GM18951 (cell line): ENCODE results near the gene SLC10A2.

Source experiments
- POLR2A ChIP-seq: IDR thresholded peaks from 4 replicates; pipeline ENCODE4 v1.6.1; 2011; ENCODE audit warnings: mild to moderate bottlenecking; ENCODE audit not compliant: insufficient read length, insufficient read depth; ENCODE audit errors: extremely low read depth
- in situ Hi-C: fragments of 300-500 bp; cut with MboI; formaldehyde crosslinking; loops from one replicate; pipeline ENCODE4 v1.12.0; 2022; ENCODE audit warnings: low sequenced_read_pairs, mixed read lengths, inconsistent platforms; ENCODE audit not compliant: unreplicated experiment

The SLC10A2 gene

DNA sequence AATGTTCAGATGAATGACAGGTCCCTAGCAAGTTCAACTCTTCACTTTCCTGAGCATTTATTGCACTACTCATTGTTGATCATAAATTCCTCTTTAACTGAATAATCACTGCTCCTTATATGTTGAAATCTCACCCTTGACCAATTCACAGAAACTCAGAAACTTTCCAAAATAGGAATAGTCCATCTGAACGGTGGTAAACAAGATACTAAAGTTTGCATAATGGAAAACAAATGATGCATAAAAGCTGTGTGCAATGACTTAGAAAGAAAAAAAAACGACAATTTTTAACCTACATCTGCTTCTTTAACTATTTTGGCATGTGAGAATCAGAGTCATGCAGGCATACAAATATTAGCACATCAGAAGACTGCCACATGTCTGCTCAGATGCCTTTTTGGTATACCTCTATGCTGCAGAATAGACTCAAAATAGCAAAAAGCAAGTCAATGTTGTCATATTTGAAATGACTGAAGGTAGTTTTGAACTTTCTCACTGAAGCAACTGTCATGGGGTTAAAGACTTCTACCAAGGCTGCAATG is 34.8 kb downstream of the SLC10A2 start:
- TF ChIP-seq POLR2A, result peak; percentile 34
- in situ Hi-C loops, result no loop called here

DNA sequence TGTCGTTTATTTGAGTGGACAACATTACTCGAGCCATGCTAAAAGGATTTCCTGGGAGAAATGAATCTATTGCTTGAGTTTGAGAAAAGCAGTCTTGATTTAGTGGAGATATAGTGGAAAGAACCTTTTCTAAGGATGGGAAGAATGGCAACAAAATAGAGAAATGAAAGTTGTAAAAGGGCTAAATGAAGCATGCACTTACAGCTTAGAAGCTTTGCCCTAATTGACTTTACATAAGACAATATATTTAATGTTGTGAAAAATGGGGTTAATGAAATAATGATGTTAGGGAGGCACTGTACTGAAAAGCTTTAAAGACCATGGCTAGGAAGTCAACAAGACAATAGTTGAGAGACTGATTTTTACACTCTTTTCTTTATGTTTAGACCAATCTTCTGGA is 35.4 kb downstream of the SLC10A2 start:
- no peak for TF ChIP-seq POLR2A
- in situ Hi-C loops, result no loop called here

DNA sequence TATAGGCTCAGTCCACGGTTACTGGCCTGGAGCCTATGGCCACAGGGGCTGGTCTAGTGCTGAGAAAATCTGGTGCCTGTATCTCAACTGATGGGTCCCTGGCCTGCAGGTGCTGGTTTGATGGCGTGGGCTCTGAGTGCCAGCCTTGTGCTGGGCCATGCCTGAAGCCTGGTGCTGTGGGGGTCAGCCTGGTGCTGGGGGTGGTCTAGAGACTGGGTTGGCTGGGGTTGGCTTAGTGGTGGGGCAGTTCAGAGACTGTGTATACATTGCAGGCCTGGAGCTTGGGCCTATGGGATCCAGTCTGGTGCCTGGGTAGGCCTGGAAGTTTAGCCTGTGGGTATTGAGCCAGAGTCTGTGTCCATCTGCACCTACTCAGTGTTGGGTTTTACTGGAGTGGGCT is 36.4 kb downstream of the SLC10A2 start:
- in situ Hi-C loops, result no loop called here
- no peak for TF ChIP-seq POLR2A

DNA sequence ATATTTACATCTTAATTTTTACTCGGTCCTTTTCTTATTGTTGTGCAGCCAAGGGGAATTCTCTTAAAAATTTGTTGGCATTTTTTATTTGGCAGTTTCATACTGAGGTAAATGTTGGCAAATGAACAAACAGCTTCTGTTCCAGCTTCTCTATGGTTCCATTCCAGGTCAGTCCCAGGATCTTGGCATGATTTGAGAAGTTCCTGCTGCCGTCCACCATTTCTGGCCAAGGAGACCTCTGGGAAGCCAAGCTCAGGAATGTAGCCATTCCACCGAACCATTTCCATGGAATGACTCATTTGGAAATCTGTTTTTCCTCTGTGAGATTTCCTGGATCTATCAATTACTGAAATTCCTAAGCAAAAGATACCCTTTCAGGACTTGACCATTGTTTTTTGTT is 43.9 kb downstream of the SLC10A2 start:
- in situ Hi-C loops, result no loop called here
- TF ChIP-seq POLR2A, result no peak

DNA sequence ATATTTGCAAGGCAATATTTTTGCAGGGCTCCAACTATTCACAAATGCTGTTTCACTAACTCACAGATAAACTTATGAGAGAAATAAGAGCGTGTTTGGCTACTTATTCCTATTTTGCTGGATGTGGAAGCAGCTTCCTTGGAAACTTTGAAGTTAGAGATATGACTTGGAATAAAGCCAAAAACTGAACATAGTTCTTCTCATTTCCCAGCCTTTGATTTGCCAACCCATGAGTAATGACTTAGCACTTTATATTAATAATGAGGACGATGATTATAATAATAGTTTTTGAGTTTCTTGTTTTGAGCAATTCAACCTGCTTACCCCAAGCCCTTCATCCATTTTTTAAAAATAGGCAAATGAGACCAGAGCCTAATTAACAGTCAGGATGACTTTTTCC is 47.7 kb downstream of the SLC10A2 start:
- in situ Hi-C loops, result no loop called here
- no peak for TF ChIP-seq POLR2A

DNA sequence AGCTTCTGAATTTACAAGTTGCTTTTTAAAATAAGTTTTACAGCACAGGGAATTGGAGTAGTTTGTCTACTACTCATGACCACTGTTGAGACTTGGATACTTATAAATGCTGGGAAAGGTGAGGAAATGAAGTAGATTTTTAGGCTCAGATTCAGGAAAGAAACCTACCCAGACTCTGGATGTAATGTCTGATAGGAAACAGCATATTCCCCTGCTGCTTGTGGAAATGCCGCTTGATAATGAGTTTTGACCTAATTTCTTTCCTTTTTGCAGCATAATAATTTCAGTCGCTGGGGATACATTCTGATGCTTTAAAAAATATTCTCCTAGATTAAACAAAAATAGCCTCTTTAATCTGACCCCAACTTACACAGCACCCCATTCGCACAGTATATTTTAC is 53.6 kb downstream of the SLC10A2 start:
- in situ Hi-C loops, result no loop called here

DNA sequence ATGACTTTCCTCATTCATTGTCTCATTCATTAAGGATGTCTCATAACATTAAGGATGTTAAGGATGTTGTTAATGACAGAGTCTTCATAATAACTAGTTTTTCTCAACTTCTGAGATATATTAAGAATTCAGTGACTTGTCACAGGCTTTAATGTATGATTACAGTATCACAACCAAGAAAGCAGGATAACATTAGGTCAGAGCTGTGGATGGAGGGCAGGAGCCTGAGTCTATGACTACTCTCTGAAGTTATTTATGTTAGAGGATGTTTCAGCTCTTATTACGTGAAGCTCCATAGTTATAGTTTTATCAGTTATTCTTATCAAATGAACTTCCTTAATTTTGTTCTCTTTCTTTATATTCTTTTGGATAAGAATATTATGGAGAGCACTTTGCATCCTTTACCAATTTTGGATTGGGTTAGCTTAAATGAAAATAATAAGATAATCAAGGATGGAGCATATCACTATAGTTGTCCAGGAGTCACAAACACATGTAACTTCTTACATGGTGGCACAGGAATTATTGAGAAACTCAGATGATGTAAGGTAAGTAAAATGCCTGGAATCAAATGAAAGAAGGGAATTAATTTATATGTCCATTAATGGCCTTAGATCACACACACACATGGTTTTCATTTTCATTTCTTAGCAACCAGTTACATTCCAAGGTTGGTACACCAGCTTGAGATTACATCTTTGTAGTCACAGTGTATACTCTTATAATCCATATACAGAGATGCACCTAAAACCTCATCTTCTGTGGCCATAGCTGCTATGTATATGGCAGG is 57.0 kb downstream of the SLC10A2 start:
- in situ Hi-C loops, result no loop called here
- TF ChIP-seq POLR2A, result no peak

More for the DNA sequence above, 53.6 kb downstream of the SLC10A2 start:
- no peak for TF ChIP-seq POLR2A

DNA sequence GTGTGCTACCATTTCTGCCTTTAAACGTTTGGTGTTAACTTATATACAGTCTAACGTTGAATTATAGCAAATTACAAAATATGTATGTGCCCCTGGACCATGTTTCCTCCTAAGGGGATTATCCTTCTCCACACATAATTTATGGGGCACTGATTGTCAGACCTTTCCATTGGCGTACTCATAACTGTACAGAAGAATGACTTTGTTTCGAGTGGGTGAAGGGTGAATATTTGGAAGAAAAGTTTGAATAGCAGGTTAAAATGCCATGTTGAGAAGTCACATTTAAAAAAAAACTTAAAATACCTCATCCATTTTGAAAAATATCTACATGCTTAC is 58.8 kb downstream of the SLC10A2 start:
- in situ Hi-C loops, result no loop called here
- TF ChIP-seq POLR2A, result no peak

DNA sequence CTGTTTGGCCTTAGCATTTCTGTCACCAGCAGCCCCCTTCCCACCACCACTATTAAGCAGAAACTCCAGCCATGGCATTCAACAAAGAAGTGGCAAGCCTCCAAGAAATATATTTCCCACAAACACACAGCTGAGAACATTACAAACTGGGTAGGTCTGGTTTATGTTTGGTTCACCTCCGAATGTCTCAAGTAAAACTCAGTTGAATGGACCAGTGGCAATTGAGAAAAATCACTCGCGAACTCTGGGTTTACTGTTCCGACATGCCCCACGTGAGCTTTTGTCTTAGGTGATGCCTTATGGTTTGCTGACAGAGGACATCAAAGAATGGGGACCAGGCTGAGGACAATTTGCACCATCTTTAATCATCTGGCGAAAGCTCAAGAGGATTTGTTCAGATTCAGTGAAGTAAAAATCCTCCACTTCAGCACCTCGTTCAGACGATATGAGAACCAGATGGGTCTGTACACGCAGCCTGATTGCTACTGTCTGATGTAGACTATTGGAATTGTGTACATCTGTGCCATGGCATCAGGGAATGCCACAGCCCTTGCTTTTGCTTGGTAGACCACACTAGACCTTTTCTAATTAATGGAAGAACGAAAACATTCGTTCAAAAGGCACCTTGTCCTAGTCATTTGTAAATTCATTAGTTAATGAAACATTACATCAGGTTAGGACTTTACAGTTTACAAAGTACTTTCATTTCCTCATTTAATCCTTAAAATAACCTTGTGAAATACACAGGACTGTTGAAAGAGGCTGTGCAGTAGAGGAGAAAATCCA is 59.4 kb downstream of the SLC10A2 start:
- in situ Hi-C loops, result no loop called here
- no peak for TF ChIP-seq POLR2A

DNA sequence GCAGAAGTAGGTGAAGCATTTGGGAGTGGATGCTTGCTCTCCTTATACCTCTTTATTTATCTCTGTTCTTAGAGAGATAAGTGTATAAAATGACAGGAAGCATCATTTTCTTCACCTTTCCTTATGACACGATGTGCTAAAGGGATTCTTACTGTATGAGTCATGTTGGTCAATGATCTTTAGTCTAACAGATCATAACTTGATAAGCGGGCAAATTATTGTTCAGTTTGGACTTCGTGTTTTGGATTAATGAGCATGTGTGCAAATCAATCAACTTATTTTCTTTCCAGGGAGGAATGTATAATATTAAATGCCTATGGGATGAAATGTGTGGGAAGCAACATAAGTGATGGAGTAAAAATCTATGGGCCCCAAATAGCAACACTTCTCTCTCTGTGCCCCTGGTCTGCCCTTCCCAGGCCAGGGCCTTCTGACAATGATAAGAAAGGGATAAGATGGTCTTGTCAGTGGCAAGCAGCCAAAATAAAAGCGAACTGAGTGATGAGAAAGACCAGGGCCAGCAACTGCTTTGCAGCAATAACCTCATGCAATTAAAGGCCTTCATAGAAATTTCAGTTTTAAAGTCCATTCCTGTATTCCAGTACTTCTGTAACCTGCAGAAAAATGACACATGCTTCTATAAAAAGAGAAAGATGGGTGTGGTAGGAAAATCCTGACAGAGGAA is 61.4 kb downstream of the SLC10A2 start:
- no peak for TF ChIP-seq POLR2A
- in situ Hi-C loops, result no loop called here

DNA sequence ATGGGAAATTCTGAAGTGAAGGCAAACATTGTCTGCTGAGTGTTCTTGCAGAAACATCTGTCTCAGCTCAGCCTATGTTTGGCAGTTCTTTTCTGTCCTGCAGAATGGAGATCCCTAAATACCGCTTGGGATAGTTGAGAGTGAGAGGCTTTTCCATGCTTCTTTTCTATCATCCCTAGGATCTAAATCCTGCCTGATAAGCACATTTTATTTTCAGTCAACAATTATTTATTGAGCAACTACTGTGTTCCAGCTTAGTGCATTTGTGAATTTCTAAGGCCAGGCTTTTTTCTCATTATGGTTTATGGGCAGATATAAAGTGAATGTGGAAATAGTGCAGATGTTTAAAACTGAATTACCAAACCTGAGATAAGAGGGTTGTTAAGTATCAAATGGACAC is 62.6 kb downstream of the SLC10A2 start:
- TF ChIP-seq POLR2A, result no peak
- in situ Hi-C loops, result no loop called here

DNA sequence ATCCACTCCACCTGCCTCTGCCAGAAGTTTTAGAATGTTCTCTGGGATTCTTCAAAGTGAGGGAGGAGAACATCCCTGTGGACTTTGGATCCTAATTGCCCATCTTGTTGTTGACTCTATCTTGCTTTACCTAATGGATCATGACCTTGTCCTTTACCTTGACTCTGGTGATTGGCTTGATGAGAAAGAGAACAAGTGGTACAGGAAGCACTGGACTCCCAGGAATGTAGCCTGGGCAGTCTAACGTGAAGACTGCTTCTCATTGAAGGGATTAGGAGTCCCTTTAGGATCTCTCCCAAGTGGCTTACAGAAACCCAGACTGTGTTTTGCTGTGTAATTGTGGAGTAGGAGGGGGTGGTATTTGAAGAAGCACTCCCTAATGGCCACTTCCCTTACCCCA is 63.9 kb downstream of the SLC10A2 start:
- TF ChIP-seq POLR2A, result no peak

DNA sequence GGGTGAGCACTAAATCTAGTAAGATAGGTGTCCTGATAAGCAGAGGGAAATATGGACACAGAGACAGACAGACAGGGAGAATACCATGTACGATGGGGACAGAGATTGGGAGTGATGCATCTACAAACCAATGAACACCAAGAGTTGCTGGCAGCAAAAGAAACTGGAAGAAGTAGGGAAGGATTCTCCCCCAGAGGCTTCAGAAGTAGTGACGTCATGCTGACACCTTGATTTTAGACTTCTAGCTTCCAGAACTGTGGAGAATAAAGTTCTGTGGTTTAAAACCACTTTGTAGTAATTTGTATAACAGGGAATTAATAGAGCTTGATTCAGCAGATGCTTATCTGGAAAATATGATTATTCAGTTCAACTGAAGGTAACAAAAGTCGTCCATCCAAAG is 66.1 kb downstream of the SLC10A2 start:
- in situ Hi-C loops, result no loop called here
- TF ChIP-seq POLR2A, result no peak

More for the DNA sequence above, 63.9 kb downstream of the SLC10A2 start:
- in situ Hi-C loops, result no loop called here
